Activated effector memory CD4-positive, alpha-beta T cell treated with Interleukin-2 at 50 U/mL for 16 hours (primary cell): ENCODE results near the gene RALGAPB.

Experiments used
- DNase-seq: peaks from one replicate; pipeline ENCODE4 v3.0.0-alpha.2; 2020

RALGAPB gene

DNA sequence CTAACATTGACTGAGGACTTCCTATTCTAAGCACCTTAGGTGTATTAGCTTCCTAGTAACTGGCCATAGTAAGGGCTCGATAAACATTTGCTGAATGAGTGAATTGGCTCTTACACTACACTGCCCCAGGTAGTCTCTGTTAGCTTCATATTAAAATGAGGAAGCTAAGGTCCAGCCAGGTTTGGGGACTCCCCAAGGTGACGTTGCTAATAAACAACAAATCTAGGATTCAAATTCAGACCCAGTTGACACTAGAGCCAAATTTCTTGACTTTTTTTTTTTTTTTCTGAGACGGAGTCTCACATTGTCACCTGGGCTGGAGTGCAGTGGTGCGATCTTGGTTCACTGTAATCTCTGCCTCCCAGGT is 145.2 kb downstream of the RALGAPB start:
- no peak for DNase-seq

DNA sequence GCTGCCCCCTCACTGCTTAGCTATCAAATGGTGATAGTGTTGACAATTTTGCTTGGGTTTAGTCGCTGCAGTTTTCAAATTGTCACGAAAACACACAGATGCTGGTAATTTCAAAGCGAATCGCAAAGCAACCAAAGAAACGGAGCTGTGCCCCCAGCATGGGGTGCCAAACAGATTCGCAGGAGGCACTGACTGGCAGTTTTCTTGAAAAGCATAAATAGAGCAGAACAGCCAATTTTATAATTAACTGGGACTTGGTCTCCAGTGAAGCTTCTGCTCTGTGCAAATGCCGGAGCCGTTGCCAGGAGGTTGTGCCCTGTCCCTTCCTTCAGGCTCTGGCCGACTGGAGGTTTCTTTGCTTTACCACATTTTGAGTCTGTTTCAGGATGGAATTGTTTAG is 147.8 kb downstream of the RALGAPB start:
- DNase-seq, result no peak

DNA sequence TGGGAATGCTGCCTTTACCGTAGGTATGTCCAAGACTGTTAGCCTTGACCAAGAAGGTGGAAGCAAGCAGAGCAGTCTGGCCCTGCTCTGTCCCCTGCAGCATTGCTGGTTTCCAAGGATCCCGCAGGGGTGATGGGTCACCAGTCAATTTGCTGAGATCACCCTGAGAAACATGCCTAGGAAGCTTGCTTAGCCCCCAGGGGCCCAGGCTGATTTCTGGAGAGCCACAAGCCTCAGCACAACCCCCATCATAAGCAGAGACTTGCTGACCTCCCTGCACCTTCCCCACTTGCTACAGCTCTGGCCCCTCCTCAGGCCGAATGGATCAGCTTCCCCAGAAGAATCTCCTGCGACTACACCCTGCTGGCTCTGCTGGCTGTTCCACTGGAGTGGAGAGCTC is 150.4 kb downstream of the RALGAPB start:
- DNase-seq, result no peak

- no peak for DNase-seq
These were observed 151.4 kb downstream of the RALGAPB start for GRCh38 chr20:38624084-38624483.

GRCh38 chr20:38625896-38626295 is 153.3 kb downstream of the RALGAPB start:
- DNase-seq, result no peak

GRCh38 chr20:38626921-38627659 is 154.4 kb downstream of the RALGAPB start:
- DNase-seq, result no peak
